GOT3 (cell line): ENCODE data around the gene RASD2.

Experiments
- DNase-seq: peaks from one replicate; lab custom pipeline; 2025; ENCODE audit warnings: mixed read lengths; lab: John Stamatoyannopoulos, UW

The RASD2 gene

DNA sequence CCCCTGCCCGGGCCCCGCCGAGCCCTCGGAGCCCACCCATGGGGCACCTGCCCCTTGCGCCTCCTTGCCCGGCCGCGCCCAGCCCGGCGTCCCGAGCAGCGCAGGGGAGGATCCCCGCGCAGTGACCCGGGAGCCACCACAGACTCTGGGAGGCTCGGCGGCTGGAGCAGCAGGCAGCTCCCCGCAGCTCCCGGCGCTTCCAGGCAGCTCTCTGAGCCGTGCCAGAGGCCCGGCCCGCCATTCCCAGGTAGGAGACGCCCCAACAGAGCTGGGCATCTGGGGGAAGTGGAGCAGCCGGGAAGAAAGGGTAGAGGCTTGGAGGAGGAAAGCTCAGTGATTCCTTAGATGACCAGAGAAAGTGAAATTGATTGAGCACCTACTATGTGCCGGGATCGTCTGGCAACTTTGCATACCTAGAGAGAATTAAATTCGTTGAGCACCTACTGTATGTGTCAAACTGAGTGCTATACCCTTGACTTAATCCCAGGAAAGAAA is 670 bp downstream of the RASD2 start:
- DNase-seq = no peak

DNA sequence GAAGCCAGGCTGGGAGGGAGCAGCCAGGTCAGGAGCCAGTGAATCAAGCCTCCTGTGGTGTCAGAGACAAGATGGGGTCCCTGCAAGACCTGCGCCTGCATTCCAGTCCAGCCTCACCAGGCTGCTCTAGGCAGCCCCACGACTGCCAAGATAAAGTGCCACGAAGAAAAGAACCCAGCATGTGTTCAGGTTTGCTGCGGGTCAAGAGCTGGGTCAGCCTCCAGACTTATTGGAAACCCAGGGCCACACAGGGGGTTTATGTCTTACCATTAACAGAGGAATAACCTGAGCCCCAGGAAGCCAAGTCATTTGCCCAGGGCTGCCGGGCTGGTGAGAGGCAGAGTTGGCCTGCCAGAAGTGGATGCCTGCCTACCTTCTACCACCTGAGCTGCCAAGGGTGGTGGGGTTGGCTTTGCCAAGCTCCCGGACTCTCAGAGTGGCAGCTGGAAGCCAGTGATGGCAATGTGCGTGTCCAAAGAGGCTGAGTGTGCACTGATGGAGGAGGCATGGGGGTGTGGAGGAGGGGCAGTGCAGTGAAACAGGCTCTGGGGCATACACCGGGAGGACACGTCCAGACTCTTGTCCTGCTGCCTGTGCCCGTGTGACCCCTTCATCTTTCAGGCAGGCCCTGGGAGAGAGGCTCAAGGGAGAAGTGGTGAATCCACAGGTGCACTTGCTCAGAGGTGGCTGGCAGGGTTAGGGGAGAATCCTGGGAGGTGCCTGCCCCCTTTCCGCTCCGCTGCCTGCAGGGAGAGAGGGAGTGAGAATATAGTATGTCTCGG is 1.7 kb downstream of the RASD2 start:
- no peak for DNase-seq

DNA sequence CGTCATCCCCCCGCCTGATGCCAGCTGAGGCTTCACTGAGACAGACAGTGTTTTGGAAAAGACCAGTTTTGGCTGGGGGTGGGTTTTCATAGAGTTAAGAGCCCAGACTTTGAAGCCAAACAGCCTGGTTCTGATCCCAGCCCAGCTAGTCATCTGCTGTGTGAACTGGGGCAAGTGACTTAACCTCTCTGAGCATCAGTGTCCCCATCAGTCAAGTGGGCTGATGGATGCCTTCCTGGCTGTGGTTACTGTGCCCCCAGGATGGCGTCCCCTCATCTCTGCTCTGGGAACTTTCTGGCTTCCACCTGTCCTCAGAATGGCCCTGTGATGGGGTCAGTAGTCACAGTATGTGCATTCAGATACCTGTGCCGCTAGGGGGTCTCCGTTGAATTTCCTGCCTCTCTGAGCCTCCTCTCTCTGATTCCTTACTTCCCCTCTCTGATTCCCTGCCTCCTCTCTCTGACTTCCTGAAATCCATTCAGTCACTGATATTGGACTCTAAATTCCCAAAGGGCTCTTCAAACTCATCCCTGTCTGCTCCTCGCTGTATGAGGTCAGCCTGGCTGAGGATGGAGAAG is 2.4 kb downstream of the RASD2 start:
- no peak for DNase-seq

DNA sequence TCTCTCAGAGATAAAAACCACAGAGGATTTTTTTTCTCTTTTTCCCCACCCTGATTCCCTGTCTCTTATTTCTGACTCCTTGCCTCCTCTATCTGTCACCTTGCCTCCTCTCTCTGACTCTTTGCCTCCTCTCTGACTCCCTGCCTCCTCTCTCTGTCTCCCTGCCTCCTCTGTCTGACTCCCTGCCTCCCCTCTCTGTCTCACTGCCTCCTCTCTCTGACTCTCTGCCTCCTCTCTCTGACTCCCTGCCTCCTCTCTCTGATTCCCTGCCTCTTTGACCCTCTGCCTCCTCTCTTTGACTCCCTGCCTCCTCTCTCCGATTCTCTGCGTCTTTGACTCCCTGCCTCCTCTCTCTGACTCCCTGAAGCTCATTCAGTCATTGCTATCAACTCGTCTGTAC is 3.1 kb downstream of the RASD2 start:
- DNase-seq = no peak

DNA sequence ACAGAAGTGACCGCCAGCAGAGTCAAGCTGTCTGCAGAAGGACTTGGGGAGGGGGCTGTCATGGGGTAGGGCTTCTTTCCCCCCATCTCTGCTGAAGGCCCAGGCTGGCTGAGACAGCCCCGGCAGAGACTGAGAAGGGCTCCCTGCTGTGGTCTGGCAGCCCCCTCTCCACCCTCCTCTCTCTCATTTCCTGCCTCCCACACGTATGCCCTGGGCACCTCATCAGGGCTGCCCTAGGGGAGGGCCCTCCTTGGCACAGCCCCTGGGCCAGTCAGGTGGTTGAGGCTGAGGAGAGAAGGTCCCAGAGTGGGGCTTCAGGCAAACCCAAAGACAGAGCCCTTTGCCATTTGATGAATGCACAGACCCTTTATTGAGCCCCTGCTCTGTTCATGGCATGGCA is 3.6 kb downstream of the RASD2 start:
- DNase-seq = no peak

DNA sequence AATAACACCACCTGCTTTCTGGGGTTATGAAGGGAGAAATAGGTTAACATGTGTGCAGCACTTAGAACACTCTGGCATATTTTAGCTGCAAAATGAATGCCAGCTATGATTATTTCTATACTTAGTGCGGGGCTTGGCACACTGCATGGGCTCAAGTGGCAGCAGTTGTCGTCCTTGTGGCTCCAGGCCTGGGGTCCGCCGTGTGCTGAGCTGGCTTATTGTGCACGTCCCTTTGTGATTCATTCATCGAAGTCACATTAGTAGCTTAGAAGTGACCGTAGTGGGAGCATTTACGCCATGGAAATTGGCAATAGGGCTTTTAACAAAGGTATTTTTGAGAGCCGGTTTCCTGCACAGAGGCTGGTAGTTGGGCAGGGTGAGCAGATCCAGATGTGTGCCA is 4.2 kb downstream of the RASD2 start:
- no peak for DNase-seq

DNA sequence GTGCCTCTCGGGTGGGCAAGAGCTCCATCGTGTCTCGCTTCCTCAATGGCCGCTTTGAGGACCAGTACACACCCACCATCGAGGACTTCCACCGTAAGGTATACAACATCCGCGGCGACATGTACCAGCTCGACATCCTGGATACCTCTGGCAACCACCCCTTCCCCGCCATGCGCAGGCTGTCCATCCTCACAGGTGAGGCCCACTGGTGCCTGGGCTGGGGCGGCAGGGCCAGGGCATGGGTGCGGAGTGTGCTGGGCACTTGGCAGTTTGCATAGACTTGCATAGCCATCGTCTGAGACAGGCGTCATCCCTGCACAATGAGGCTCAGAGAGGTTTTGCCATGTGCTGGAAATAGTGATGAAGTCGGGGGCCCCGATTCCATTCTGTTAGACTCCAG is 6.3 kb downstream of the RASD2 start:
- no peak for DNase-seq

DNA sequence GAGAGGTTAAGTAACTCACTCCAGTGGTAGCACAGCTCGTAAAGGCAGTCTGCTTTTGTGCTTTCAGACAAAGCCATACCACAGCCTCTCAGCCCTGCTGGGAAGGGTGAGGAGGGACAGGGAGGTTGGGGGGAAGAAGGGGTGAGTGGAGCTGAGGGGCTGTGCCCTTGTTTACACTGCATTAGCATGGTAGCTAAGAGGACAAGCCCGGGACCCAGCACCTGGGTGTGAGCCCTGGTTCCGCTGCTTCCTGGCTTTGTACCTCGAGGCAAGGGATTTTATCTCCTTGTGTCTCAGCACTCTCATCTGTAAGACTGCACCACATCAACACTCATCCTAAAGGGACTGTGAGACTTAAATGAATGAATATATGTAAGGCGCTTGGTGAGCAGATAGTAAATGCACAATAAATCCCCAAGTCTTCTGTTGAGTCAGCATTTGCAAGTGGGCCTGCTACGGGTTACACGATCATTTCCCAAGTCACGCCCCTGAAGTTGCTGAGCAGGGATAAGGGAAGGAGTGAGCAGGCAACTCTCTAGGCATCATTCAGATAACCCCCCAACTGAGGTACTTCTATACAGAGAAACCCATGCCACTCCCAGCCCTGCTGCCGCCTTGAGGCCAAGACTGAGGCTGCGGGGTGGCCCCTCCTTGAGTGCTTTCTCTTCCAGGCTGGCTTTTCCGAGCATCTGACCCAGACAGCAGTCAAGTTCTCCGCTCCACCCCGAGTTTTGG is 7.5 kb downstream of the RASD2 start:
- no peak for DNase-seq

DNA sequence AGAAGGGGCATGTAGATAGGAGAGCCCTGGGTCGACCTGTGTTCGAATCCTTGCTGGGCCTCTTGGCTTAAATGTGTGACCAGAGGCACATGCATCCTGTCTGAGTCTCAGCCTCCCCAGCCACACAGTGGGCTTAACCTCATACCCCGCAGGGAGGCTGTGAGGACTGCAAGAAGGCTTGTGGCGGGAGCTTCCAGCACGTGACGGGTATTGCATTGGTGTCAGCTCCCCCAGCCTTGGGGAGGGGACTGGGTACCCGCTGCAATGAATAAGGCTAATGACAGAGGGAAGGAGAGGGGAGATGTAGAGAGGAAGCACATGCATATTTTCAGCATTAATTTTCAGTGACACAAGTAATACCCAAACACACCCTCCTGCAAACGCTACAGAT is 8.1 kb downstream of the RASD2 start:
- no peak for DNase-seq

DNA sequence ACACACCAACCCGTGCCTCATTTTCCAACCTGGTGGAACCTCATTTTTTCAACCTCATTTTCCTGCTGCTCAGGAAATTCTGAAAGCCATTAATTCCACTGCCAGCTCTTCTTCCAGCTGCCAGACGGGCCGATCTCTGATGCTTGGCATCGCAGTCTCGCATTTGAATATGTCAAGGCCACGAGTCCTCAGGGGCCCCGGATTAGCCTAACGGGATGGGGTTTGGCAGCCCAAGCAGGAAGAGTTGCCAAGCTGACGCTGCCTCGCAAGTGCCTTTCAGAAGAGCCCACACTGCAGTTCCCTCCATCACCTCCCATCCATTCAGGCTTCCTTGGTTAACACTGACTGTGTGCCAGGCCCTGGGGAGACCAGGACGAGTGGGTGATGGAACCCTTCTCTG is 8.7 kb downstream of the RASD2 start:
- no peak for DNase-seq

DNA sequence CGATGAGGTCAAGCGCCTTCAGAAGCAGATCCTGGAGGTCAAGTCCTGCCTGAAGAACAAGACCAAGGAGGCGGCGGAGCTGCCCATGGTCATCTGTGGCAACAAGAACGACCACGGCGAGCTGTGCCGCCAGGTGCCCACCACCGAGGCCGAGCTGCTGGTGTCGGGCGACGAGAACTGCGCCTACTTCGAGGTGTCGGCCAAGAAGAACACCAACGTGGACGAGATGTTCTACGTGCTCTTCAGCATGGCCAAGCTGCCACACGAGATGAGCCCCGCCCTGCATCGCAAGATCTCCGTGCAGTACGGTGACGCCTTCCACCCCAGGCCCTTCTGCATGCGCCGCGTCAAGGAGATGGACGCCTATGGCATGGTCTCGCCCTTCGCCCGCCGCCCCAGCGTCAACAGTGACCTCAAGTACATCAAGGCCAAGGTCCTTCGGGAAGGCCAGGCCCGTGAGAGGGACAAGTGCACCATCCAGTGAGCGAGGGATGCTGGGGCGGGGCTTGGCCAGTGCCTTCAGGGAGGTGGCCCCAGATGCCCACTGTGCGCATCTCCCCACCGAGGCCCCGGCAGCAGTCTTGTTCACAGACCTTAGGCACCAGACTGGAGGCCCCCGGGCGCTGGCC is 11.0 kb downstream of the RASD2 start:
- DNase-seq = no peak

DNA sequence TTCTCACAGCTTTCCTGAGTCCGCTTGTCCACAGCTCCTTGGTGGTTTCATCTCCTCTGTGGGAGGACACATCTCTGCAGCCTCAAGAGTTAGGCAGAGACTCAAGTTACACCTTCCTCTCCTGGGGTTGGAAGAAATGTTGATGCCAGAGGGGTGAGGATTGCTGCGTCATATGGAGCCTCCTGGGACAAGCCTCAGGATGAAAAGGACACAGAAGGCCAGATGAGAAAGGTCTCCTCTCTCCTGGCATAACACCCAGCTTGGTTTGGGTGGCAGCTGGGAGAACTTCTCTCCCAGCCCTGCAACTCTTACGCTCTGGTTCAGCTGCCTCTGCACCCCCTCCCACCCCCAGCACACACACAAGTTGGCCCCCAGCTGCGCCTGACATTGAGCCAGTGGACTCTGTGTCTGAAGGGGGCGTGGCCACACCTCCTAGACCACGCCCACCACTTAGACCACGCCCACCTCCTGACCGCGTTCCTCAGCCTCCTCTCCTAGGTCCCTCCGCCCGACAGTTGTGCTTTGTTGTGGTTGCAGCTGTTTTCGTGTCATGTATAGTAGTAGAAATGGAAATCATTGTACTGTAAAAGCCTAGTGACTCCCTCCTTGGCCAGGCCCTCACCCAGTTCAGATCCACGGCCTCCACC is 11.7 kb downstream of the RASD2 start:
- DNase-seq = no peak

DNA sequence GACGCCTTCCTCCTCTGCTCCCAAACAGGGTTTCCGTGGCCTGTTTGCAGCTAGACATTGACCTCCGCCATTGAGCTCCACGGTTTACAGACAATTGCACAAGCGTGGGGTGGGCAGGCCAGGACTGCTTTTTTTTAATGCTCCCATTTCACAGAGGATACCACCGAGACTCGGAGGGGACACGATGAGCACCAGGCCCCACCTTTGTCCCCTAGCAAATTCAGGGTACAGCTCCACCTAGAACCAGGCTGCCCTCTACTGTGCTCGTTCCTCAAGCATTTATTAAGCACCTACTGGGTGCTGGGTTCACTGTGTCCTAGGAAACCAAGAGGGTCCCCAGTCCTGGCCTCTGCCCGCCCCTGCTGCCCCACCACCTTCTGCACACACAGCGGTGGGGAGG is 12.2 kb downstream of the RASD2 start:
- no peak for DNase-seq

DNA sequence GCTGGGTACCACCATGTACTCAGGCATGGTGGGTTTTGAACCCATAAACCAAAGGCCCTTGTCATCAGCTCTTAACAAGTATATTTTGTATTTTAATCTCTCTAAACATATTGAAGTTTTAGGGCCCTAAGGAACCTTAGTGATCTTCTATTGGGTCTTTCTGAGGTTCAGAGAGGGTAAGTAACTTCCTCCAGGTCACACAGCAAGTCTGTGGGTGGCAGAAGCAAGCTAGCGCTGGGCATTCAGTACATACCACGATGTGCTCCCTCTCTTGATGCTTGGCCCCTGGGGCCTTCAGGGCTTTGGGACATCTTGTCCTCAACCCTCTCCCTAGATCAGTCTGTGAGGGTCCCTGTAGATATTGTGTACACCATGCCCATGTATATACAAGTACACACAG is 12.7 kb downstream of the RASD2 start:
- no peak for DNase-seq

DNA sequence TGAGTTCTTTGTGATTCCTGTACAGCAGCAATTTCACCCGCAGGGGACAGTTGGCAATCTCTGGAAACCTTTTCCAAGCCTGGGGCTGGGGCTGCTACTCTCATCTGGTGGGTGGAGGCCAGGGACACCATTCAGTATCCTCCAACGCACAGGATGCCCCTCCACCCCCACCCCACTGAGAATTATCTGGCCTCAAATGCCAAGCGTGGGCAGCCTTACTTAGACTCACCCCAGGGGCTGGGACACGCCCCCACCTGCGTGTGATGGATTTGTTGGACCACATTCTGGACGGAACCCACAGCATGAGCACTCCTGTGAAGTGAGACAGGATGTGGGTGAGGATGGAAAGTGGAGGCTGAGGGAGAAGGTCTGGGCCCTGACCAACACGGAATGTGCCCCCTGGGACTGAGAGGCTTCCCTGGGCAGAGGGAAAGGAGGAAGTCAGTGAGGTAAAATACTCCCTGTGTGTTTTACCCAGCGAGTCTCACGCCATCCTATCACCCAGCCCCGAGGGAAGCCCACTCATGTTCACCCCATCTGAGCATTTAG is 13.7 kb downstream of the RASD2 start:
- DNase-seq = no peak

DNA sequence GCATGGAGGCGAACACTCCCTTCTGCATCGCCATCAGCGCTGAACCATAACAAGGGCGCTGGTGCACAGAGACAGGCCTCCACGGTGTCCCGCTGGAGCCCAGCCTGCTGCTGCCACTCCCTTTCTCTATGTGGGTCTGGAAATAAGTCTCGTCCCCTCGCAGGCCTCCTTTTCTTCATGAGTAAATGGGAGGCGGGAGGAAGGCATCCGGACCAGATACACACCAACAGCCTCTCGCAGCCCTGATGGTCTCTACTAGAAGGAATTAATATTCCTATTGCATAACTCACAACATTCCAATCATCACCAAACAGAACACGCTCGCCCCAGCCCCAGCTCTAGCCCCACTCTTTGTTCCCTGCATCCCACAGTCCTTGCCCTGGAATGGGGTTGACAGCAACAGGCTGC is 14.9 kb downstream of the RASD2 start:
- DNase-seq = no peak

DNA sequence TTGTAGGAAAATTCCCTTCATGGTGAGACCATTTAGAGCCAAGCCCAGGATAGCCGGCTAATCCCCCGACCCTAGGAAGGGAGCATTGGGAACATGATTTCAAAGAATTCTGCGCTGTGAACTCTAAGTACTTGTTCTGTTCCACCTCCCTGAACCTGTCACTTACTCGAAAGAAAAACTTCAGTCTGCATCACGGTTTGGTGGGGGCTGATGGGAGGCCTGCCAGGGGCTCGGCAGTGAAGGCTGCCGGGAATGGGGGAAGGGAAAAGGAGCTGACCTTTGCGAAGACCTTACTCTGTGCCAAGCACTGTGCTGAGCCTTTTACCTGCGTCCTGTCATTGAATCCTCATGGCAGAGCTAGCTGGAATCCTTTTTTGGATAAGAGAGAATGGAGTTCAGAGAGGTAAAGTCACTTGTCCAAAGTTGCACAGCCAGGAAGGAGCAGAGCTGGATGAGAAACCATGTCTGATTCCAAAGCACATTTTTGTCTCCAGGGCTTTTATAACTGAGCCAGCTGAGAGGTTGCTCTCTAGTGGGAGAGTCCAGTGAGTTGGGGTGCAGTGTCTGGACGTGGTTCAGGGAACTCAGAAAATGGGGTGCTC is 15.4 kb downstream of the RASD2 start:
- no peak for DNase-seq

DNA sequence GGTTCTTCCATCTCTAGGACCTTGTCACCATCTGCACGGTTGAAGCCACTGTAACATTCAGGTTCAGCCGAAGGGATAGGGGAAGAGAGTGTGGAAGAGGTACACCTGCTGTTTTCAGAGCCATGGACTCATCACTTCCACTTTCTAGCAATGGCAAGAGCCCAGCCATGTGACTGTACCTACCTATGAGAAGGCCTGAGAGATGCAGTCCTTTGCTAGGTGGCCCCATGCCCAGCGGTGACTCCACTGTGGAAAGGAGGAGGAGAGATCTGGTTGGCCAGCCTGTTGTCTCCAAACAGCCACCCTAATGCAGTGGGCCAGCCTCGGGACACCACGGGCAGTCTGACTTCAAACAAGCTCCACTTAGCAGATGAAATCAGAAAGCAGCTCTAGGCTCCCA is 16.0 kb downstream of the RASD2 start:
- no peak for DNase-seq

DNA sequence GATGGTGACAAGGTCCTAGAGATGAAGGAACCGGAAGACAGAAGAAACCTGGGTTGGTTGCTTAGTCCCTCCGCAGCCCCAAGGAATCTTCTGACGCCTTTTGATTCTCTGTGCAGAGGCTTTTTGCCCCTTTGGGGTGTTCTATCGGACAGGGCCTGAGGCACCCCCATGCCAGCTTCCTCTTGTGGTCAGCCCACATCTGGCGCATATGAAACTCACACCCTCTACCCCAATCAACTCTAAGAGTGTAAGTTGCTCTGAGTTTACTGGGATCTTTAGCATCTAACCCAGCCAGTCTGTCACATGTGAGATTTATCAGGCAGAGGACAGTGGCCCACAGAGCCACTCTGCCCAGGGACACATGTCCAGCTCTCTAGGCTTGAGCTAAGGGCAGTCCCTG is 17.4 kb downstream of the RASD2 start:
- DNase-seq = no peak

DNA sequence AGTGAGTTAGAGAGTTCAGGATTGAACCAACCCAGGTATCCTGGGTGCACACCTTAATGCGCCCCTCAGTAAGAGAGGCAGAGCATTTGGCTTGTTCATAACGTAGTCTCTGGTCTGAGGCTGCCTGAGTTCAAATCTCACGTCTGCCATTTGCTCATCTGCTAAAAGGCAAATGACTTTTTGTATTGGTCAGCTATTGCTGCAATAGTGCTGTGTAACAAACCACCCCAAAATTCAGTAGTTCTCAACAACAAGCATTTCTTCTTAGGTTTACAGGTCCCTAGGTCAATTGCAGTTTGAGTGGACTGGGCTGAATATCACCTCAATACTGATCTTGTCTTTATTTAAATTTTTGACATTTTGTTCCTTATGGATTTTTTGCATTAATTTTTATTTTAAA is 18.1 kb downstream of the RASD2 start:
- DNase-seq = no peak

DNA sequence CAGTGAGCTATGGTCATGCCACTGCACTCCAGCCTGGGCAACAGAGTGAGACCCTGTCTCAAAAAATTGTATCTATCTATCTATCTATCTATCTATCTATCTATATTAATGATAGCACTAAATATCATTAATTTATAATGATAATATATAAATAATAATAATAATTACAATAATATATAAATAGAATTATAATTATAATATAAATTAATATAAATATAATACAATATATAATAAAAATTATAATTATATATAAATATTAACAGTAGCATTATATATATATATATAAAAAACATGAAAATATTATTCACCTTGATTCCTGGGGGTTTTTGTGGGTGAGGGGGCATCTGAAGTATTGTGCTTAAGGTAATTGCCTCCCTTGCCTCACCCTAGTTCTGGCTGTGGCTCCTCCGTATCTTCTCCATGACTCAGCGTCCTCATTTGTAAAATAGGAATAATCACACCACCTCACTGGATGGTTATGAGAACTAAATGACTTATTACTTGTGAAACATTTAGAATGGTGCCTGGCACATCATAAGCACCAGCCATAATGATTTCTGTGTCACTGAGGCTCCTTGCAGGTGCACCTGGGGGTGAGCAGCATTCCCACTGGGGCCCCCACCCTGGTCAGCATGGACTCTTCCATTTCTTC is 18.8 kb downstream of the RASD2 start:
- DNase-seq = no peak
